Measurements from ENCODE around the gene DUSP15.

DNA sequence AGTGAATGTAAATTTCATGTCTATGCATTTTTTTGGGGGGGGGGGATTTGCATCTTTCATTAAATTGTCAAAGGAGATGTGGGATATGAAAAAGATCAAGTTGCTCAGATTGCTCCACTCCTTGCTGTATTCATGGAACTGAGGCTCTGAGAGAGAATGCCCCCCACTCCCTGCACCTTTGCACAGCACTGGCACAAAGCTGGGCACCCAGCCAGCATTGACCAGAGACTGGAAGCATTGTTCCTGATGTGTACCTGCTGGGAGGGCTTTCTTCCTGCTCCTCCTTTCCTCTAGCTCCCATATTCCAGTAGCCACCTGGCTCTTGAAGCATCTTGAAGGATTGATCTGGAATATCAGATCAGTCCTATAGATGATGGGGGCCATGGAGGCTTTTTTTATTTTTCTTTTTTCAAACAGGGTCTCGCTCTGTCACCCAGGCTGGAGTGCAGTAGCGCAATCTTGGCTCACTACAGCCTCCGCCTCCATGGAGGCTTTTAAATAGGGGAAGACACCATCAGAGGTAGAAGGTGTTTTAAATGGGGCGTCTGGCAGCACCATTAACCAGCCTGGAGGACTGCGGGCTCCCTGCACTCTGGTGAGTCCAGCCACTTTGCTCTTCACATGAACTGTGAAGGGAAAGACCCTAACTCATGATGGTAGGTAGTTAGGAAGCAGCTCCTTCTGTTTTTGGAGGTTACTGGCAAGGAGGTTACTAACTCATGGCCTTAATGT lies 10.9 kb downstream of the DUSP15 start:
- no peak for TF ChIP-seq CTCF (IDR thresholded peaks at IDR 0.05)
- TF ChIP-seq POLR2A (IDR thresholded peaks at IDR 0.05): no peak
- TF ChIP-seq POLR2AphosphoS5 (IDR thresholded peaks at IDR 0.05): no peak
